Adrenal gland (tissue), 12 donors: ENCODE measurements around the gene H6PD. TPM values are rescaled to one million over a fixed set of nuclear protein-coding genes. Genes with fewer than 3 reads are reported as not detected.

Experiments
- DNase-seq, 7 donors: peaks; one replicate each; pipeline ENCODE4 v3.0.0-alpha.2; 2019 to 2020
- H3K27ac ChIP-seq, 5 donors: fragments of 200-600 bp; sonication (generic) in 4 of 5; 1 replicate in 3 of 5; 2 replicates in 2 of 5; pipeline versions ENCODE4 v1.5.1 to v1.8.0; 2016 to 2020; ENCODE audit warnings: mild to moderate bottlenecking in 1 of 5
- H3K27me3 ChIP-seq: fragments of 200-600 bp; 2 replicates; pipeline ENCODE4 v1.8.0; 2021
- H3K36me3 ChIP-seq, 2 donors: fragments of 200-600 bp; replicated peaks in 1 of 2; 1 replicate in 1 of 2; 2 replicates in 1 of 2; pipeline versions ENCODE4 v1.5.1 to v1.8.0; 2018 to 2022
- H3K4me1 ChIP-seq, 2 donors: fragments of 200-600 bp; replicated peaks in 1 of 2; 1 replicate in 1 of 2; 2 replicates in 1 of 2; pipeline versions ENCODE4 v1.5.1 to v1.8.0; 2018 to 2021
- H3K4me3 ChIP-seq, 4 donors: fragments of 200-600 bp; sonication (generic) in 3 of 4; one replicate each; pipeline ENCODE4 v1.5.1; 2016 to 2018
- H3K9me3 ChIP-seq, 3 donors: fragments of 200-600 bp; sonication (generic) in 1 of 3; replicated peaks in 1 of 3; 1 replicate in 2 of 3; 2 replicates in 1 of 3; pipeline versions ENCODE4 v1.5.1 to v1.8.0; 2016 to 2021
- CTCF ChIP-seq, 6 experiments: fragments of 450-650 bp in 4 of 6; fragments of 200-600 bp in 2 of 6; sonication (generic) in 1 of 6; IDR thresholded peaks; 1 replicate in 5 of 6; 2 replicates in 1 of 6; pipeline versions ENCODE4 v1.5.1 to v1.8.0; 2016 to 2021; ENCODE audit warnings: antibody characterized with exemption in 6 of 6, mild to moderate bottlenecking in 2 of 6, moderate library complexity in 1 of 6
- POLR2A ChIP-seq, 2 donors: fragments of 450-650 bp; IDR thresholded peaks; one replicate each; pipeline ENCODE4 v1.6.1; 2017; ENCODE audit warnings: antibody characterized with exemption in 2 of 2, mild to moderate bottlenecking in 2 of 2, moderate library complexity in 1 of 2
- WGBS, 4 donors: extraction: QIAGEN DNeasy Blood & Tissue Kit in 2 of 4; methylation state at CpG; one replicate each; pipeline versions ENCODE4 v1.1.5 to v1.1.7; 2013 to 2017; 5-methylcytosine and 5-hydroxymethylcytosine counted together
- intact Hi-C, 2 donors: fragments of 100-400 bp; cut with DNase I; formaldehyde crosslinking; loops; one replicate each; pipeline versions ENCODE4 v1.14.1 to v1.15.0; 2022 to 2023
- polyA plus RNA-seq, 3 donors: library from polyadenylated mRNA; stranded (reverse); fragments of 200-250 nt in 2 of 3; fragments of 350-450 nt in 1 of 3; fragmentation: Illumina TruSeq in 1 of 3; extraction: RNeasy Lipid Tissue Mini Kit (QIAGEN cat#74804) in 1 of 3; gene quantifications; one replicate each; pipeline ENCODE4 v1.2.3, GENCODE V29; 2013 to 2014
- total RNA-seq, 9 donors: library from RNA; depleted of rRNA in 4 of 9; stranded (reverse); fragments of >200 nt in 4 of 9; fragments of 120-200 nt in 1 of 9; fragmentation: NEBNext Ultra II Directional in 1 of 9; extraction: Animal tissue kit (Norgen Biotek cat#: 25700) in 1 of 9; gene quantifications; one replicate each; pipeline versions ENCODE4 v1.1.0 to v1.2.4, GENCODE V29; 2013 to 2023
- donor health status: healthy with polysubstance abuse.
- donor health status: Bipolar disorder and iron deficiency.
- donor health status: DM: yes; HTN: yes; CAD: no.
- donor health status: DM: no; HTN: no; CAD: no.
- donor health status: DM: no; HTN: no; CAD: no.
- donor health status: DM: yes; HTN: yes; CAD: no.

H6PD gene
- total and polyA plus RNA-seq, 12 donors: 20.3 to 116 (median 80.4) TPM

GRCh38 chr1:9187004-9187403 is 47.6 kb upstream of the H6PD start:
- Histone ChIP-seq H3K27me3 (no peaks in the 10 kb centered on the region), H3K4me3 (no peak overlapping the region), H3K36me3 (no peaks in the 10 kb centered on the region), H3K4me1 (peaks cover 9% of the 10 kb centered on the region in 2 donors), H3K27ac (no peak overlapping the region), H3K9me3 (no peaks in the 10 kb centered on the region)
- intact Hi-C loops: no loop called here
- DNase-seq: no peak
- 60 to 69% (median 63%) methylated on average over 2 of the region's 2 CpGs for WGBS, 4 donors
- no peak for TF ChIP-seq POLR2A (IDR thresholded peaks at IDR 0.05)
- no peak for TF ChIP-seq CTCF (IDR thresholded peaks at IDR 0.05)

GRCh38 chr1:9190234-9190633 is 44.3 kb upstream of the H6PD start:
- peaks cover 8 to 15% of the 10 kb centered on the region in 2 donors for H3K4me1 ChIP-seq
- H3K4me3 ChIP-seq: no peak overlapping the region
- no peaks in the 10 kb centered on the region for H3K36me3 ChIP-seq
- no peak for TF ChIP-seq CTCF (IDR thresholded peaks at IDR 0.05)
- no peak for TF ChIP-seq POLR2A (IDR thresholded peaks at IDR 0.05)
- H3K9me3 ChIP-seq: no peaks in the 10 kb centered on the region
- H3K27ac ChIP-seq: no peak overlapping the region
- WGBS, 4 donors: 95 to 100% (median 97%) methylated on average over 5 of the region's 5 CpGs
- no peak for DNase-seq
- no peaks in the 10 kb centered on the region for H3K27me3 ChIP-seq
- intact Hi-C loops: no loop called here

- no peak for TF ChIP-seq POLR2A (IDR thresholded peaks at IDR 0.05)
- TF ChIP-seq CTCF (IDR thresholded peaks at IDR 0.05): no peak
- Histone ChIP-seq H3K27ac (no peak overlapping the region), H3K4me3 (no peak overlapping the region), H3K9me3 (no peaks in the 10 kb centered on the region), H3K27me3 (no peaks in the 10 kb centered on the region), H3K4me1 (peaks cover 18 to 23% of the 10 kb centered on the region in 2 donors), H3K36me3 (no peaks in the 10 kb centered on the region)
- WGBS, 4 donors: 90 to 97% (median 94%) methylated on average over 9 to 10 of the region's 10 CpGs
- intact Hi-C loops: no loop called here
- DNase-seq: no peak
Observed at GRCh38 chr1:9191231-9191630, 43.3 kb upstream of the H6PD start.

GRCh38 chr1:9192578-9193232 is 41.9 kb upstream of the H6PD start:
- Histone ChIP-seq H3K4me1 (peaks cover 29 to 34% of the 10 kb centered on the region in 2 donors), H3K9me3 (no peaks in the 10 kb centered on the region), H3K36me3 (no peaks in the 10 kb centered on the region), H3K27ac (peak overlapping the region in 4 of 5 donors; percentile 17 to 55 (median 35)), H3K27me3 (no peaks in the 10 kb centered on the region), H3K4me3 (no peak overlapping the region)
- TF ChIP-seq CTCF (IDR thresholded peaks at IDR 0.05): no peak
- TF ChIP-seq POLR2A (IDR thresholded peaks at IDR 0.05): no peak
- no peak for DNase-seq
- intact Hi-C loops: no loop called here
- WGBS, 4 donors: 77 to 88% (median 84%) methylated on average over 8 to 9 of the region's 9 CpGs
